Cardiac fibroblast (primary cell): ENCODE results near the gene VPS37C.
"Not testable (repeated sequence)": the region's sequence is repeated elsewhere in the genome, so short reads cannot be mapped to it uniquely, and the experiment has no call there.

Source experiments
- DNase-seq, 2 donors: peaks; one replicate each; pipeline versions ENCODE4 v3.0.0 to v3.0.0-alpha.2; 2010; ENCODE audit warnings: low read depth in 2 of 2
- H3K4me3 ChIP-seq, 2 donors: replicated peaks in 1 of 2; 1 replicate in 1 of 2; 2 replicates in 1 of 2; pipeline ENCODE4 v1.5.1; 2011; ENCODE audit warnings: low read depth in 2 of 2, low read length in 2 of 2, mild to moderate bottlenecking in 2 of 2, moderate library complexity in 1 of 2
- TF ChIP-seq, protein P1 (sequence below): IDR thresholded peaks from one replicate; pipeline ENCODE4 v1.5.1; 2011; ENCODE audit warnings: low read depth, mild to moderate bottlenecking, low read length, inconsistent platforms

The VPS37C gene

GRCh38 chr11:61106894-61107470 is 54.2 kb downstream of the VPS37C start:
- no peak for DNase-seq
- H3K4me3 ChIP-seq, result no peak overlapping the region

DNA sequence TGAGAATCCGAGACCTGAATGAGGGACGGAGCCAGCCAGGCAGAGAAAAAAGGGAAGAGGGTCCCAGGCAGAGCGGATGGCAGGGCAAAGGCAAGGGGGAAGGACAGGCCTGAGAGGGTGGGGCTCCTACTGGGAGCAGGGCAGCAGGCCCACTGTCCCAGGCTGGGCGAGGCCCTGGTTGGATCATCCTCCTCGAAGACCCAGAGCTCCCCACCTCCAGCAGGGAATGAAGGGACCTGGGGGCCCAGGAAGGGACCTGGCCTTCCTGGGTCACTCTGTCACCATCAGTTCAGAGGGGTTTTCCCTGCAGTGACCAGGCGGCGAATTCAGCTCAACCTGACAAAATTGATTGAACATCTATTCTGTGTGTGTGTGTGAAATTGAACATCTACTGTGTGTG is 54.9 kb downstream of the VPS37C start:
- TF ChIP-seq, protein P1, sequence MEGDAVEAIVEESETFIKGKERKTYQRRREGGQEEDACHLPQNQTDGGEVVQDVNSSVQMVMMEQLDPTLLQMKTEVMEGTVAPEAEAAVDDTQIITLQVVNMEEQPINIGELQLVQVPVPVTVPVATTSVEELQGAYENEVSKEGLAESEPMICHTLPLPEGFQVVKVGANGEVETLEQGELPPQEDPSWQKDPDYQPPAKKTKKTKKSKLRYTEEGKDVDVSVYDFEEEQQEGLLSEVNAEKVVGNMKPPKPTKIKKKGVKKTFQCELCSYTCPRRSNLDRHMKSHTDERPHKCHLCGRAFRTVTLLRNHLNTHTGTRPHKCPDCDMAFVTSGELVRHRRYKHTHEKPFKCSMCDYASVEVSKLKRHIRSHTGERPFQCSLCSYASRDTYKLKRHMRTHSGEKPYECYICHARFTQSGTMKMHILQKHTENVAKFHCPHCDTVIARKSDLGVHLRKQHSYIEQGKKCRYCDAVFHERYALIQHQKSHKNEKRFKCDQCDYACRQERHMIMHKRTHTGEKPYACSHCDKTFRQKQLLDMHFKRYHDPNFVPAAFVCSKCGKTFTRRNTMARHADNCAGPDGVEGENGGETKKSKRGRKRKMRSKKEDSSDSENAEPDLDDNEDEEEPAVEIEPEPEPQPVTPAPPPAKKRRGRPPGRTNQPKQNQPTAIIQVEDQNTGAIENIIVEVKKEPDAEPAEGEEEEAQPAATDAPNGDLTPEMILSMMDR, result no peak
- no peak overlapping the region for H3K4me3 ChIP-seq
- no peak for DNase-seq

More at GRCh38 chr11:61106894-61107470, 54.2 kb downstream of the VPS37C start:
- TF ChIP-seq, protein P1, result no peak

DNA sequence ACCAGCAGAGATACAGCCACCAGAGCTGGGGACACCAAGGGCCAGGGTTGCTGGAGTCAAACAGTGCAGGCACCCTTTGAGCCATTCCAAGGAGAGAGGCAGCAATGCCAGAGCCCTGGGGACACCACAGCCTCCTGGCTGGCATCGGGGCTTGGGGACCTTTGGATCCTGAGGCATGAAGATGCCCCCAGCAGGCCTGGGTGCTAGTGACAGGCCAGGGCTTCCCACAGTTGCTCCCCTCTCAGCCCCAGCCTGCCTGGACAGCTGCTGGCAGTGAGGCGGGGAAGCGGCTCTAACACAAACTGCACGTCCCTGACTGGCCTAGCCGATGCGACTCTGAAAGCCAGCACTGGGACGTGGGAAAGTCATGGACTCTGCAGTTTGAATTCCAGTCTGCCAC is 56.3 kb downstream of the VPS37C start:
- no peak overlapping the region for H3K4me3 ChIP-seq
- TF ChIP-seq, protein P1, result no peak
- DNase-seq, result no peak

GRCh38 chr11:61103851-61104423 is 57.3 kb downstream of the VPS37C start:
- TF ChIP-seq, protein P1, result no peak
- no peak for DNase-seq
- H3K4me3 ChIP-seq, result no peak overlapping the region

- no peak for DNase-seq
- H3K4me3 ChIP-seq, result no peak overlapping the region
- TF ChIP-seq, protein P1, result no peak
Measured at GRCh38 chr11:61102667-61103571, 58.3 kb downstream of the VPS37C start.

- no peak overlapping the region for H3K4me3 ChIP-seq
- DNase-seq, result no peak
- TF ChIP-seq, protein P1, result no peak
Measured at GRCh38 chr11:61098778-61099177, 62.4 kb downstream of the VPS37C start.

DNA sequence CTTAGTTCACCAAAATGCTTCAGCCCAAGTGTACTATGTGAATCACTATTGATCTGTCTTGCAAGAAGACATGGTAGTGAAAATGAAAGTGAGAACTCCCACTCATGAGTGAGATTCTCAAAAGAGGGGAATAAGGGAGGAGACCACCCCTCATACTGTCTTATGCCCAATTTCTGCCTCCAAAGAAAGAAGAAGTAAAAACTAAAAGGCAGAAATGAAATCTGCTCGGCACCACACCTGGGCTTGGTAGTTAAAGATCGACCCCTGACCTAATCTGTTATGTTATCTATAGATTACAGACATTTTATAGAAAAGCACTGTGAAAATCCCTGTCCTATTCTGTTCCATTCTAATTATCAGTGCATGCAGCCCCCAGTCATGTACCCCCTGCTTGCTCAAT is 63.0 kb downstream of the VPS37C start:
- DNase-seq, H3K4me3 ChIP-seq: not testable (repeated sequence)
